Ammon's horn (tissue), 1 donor: ENCODE measurements around the gene CD22.
"Not testable (repeated sequence)": the region's sequence is repeated elsewhere in the genome, so short reads cannot be mapped to it uniquely, and the experiment has no call there.

ENCODE experiments used
- DNase-seq: peaks from one replicate; pipeline ENCODE4 v3.0.0-alpha.2; 2016; ENCODE audit warnings: low spot score

The CD22 gene

GRCh38 chr19:35341565-35342225 lies 12.7 kb downstream of the CD22 start:
- DNase-seq, result no peak

GRCh38 chr19:35342430-35342829 lies 13.4 kb downstream of the CD22 start:
- DNase-seq, result no peak

GRCh38 chr19:35344511-35345031 lies 15.6 kb downstream of the CD22 start:
- no peak for DNase-seq

GRCh38 chr19:35345671-35346111 lies 16.7 kb downstream of the CD22 start:
- no peak for DNase-seq

- DNase-seq, result no peak
Observed at GRCh38 chr19:35346193-35347052, 17.4 kb downstream of the CD22 start.

GRCh38 chr19:35347171-35347929 lies 18.4 kb downstream of the CD22 start, which contains the start of gene FFAR1:
Gene FFAR1 (plus strand): TSS chr19:35347902. CDS start chr19:35351552, 3,650 bp downstream.
- peak; percentile 40 for DNase-seq

GRCh38 chr19:35347930-35348298 lies 18.9 kb downstream of the CD22 start:
- no peak for DNase-seq

- DNase-seq, result no peak
Observed at GRCh38 chr19:35348911-35349611, 20.1 kb downstream of the CD22 start.

GRCh38 chr19:35349614-35350521 lies 20.9 kb downstream of the CD22 start:
- no peak for DNase-seq

- no peak for DNase-seq
Observed at GRCh38 chr19:35350591-35350990, 21.6 kb downstream of the CD22 start.

- DNase-seq, result no peak
Observed at GRCh38 chr19:35351411-35352176, 22.6 kb downstream of the CD22 start.

GRCh38 chr19:35352177-35352447 lies 23.1 kb downstream of the CD22 start:
- DNase-seq, result no peak

- DNase-seq, result peak; percentile 89
Observed at GRCh38 chr19:35352448-35353304, 23.7 kb downstream of the CD22 start.

GRCh38 chr19:35353635-35354034 lies 24.6 kb downstream of the CD22 start:
- no peak for DNase-seq

GRCh38 chr19:35354898-35355297 lies 25.9 kb downstream of the CD22 start:
- DNase-seq, result no peak

- DNase-seq, result no peak
Observed at GRCh38 chr19:35355791-35356460, 26.9 kb downstream of the CD22 start.

- peak; percentile 68 for DNase-seq
Observed at GRCh38 chr19:35357867-35358573, 29.0 kb downstream of the CD22 start, which contains the start of gene FFAR3. Gene FFAR3 (plus strand): TSS chr19:35358460. CDS start chr19:35358891, 431 bp downstream.

- DNase-seq, result not testable (repeated sequence)
Observed at GRCh38 chr19:35358834-35359233, 29.8 kb downstream of the CD22 start.
